HG03378 (cell line): ENCODE data around the gene ABO.
"Not testable (repeated sequence)": the region's sequence is repeated elsewhere in the genome, so short reads cannot be mapped to it uniquely, and the experiment has no call there.

Source experiments
- ATAC-seq: cut with Tn5 transposase; IDR thresholded peaks from one replicate; pipeline ENCODE4 v1.9.1; 2021; ENCODE audit warnings: mild to moderate bottlenecking, moderate library complexity; ENCODE audit not compliant: unreplicated experiment

The ABO gene

GRCh38 chr9:133246991-133247390, 28.0 kb downstream of the ABO start:
- no peak for ATAC-seq

GRCh38 chr9:133246562-133246961, 28.4 kb downstream of the ABO start:
- no peak for ATAC-seq

GRCh38 chr9:133242991-133243390, 32.0 kb downstream of the ABO start:
- no peak for ATAC-seq

GRCh38 chr9:133242241-133242640, 32.8 kb downstream of the ABO start:
- ATAC-seq, result no peak

- no peak for ATAC-seq
Measured at GRCh38 chr9:133239533-133240090, 35.4 kb downstream of the ABO start.

GRCh38 chr9:133238851-133239532, 36.0 kb downstream of the ABO start:
- ATAC-seq, result no peak

- ATAC-seq, result no peak
Measured at GRCh38 chr9:133238272-133238850, 36.6 kb downstream of the ABO start.

GRCh38 chr9:133237035-133237731, 37.8 kb downstream of the ABO start:
- ATAC-seq, result no peak

- ATAC-seq, result not testable (repeated sequence)
Measured at GRCh38 chr9:133236291-133237034, 38.5 kb downstream of the ABO start.

- ATAC-seq, result no peak
Measured at GRCh38 chr9:133235549-133236222, 39.3 kb downstream of the ABO start.

- ATAC-seq, result no peak
Measured at GRCh38 chr9:133234577-133235322, 40.3 kb downstream of the ABO start.

GRCh38 chr9:133233681-133234432, 41.1 kb downstream of the ABO start:
- ATAC-seq, result no peak

- ATAC-seq, result not testable (repeated sequence)
Measured at GRCh38 chr9:133231934-133232568, 43.0 kb downstream of the ABO start.

GRCh38 chr9:133230514-133230913, 44.5 kb downstream of the ABO start:
- ATAC-seq, result not testable (repeated sequence)

GRCh38 chr9:133230093-133230492, 44.9 kb downstream of the ABO start:
- ATAC-seq, result no peak

- ATAC-seq, result not testable (repeated sequence)
Measured at GRCh38 chr9:133228474-133229193, 46.4 kb downstream of the ABO start.

- ATAC-seq, result not testable (repeated sequence)
Measured at GRCh38 chr9:133227996-133228395, 47.0 kb downstream of the ABO start.

- ATAC-seq, result no peak
Measured at GRCh38 chr9:133227242-133227860, 47.6 kb downstream of the ABO start.
